CD4-positive, alpha-beta T cell (primary cell): ENCODE results near the gene PLEKHA5. TPM values are rescaled to one million over a fixed set of nuclear protein-coding genes. Genes with fewer than 3 reads are reported as not detected.

Experiments
- ATAC-seq: fragments of 200-7000 bp; cut with Tn5 transposase; one replicate; pipeline ENCODE4 v1.10.0; 2022; ENCODE audit warnings: mild to moderate bottlenecking; ENCODE audit not compliant: poor library complexity
- CTCF ChIA-PET: fragments of 350-600 bp; sonication (Branson Sonifier 250); formaldehyde crosslinking; loops from one replicate; lab custom pipeline; 2021; ENCODE audit warnings: antibody characterized with exemption, inconsistent platforms; lab: Charles Lee
- POLR2A ChIA-PET: fragments of 350-600 bp; sonication (Branson Sonifier 250); formaldehyde crosslinking; loops from one replicate; lab custom pipeline; 2021; ENCODE audit warnings: antibody characterized with exemption, inconsistent platforms; lab: Charles Lee
- DNase-seq, 14 experiments: peaks; one replicate each; pipeline ENCODE4 v3.0.0-alpha.2; 2013 to 2020; ENCODE audit warnings: mixed read lengths in 2 of 14
- H3K27ac ChIP-seq, 2 donors: one replicate each; pipeline versions ENCODE4 v1.5.1 to v1.7.0; 2013; ENCODE audit warnings: low read length in 2 of 2, low read depth in 1 of 2, mild to moderate bottlenecking in 1 of 2
- H3K27me3 ChIP-seq, 2 experiments: 1 replicate in 1 of 2; 2 replicates in 1 of 2; pipeline versions ENCODE4 v1.6.1 to v1.7.0; 2013; ENCODE audit warnings: low read length in 2 of 2, control low read depth in 1 of 2, mild to moderate bottlenecking in 1 of 2, moderate library complexity in 1 of 2; ENCODE audit not compliant: insufficient read depth in 2 of 2, control insufficient read depth in 1 of 2
- H3K36me3 ChIP-seq: one replicate; pipeline ENCODE4 v1.6.1; 2013; ENCODE audit warnings: low read length, control low read depth; ENCODE audit not compliant: insufficient read depth
- H3K4me1 ChIP-seq: one replicate; pipeline ENCODE4 v1.6.1; 2013; ENCODE audit warnings: low read length, control low read depth; ENCODE audit not compliant: insufficient read depth
- H3K4me3 ChIP-seq: one replicate; pipeline ENCODE4 v1.5.1; 2013; ENCODE audit warnings: mild to moderate bottlenecking, low read length, moderate library complexity
- H3K9me3 ChIP-seq, 2 experiments: 1 replicate in 1 of 2; 2 replicates in 1 of 2; pipeline versions ENCODE4 v1.6.1 to v1.7.0; 2013; ENCODE audit warnings: low read length in 2 of 2, mild to moderate bottlenecking in 2 of 2, control low read depth in 1 of 2, moderate library complexity in 1 of 2; ENCODE audit not compliant: control insufficient read depth in 1 of 2, insufficient read depth in 1 of 2
- H3K27ac Mint-ChIP-seq: one replicate; pipeline ENCODE4 v1.8.0; 2020; ENCODE audit warnings: mixed read lengths
- H3K27me3 Mint-ChIP-seq: one replicate; pipeline ENCODE4 v1.8.0; 2021; ENCODE audit warnings: mixed read lengths
- H3K36me3 Mint-ChIP-seq: one replicate; pipeline ENCODE4 v1.8.0; 2021; ENCODE audit warnings: low read depth, mixed read lengths
- H3K4me1 Mint-ChIP-seq: one replicate; pipeline ENCODE4 v1.8.0; 2021; ENCODE audit warnings: low read depth, mixed read lengths
- H3K4me3 Mint-ChIP-seq: one replicate; pipeline ENCODE4 v1.8.0; 2020; ENCODE audit warnings: mild to moderate bottlenecking, mixed read lengths
- H3K9me3 Mint-ChIP-seq: one replicate; pipeline ENCODE4 v1.8.0; 2020; ENCODE audit warnings: mixed read lengths
- CTCF ChIP-seq: fragments of 200-600 bp; IDR thresholded peaks from one replicate; pipeline ENCODE4 v1.8.0; 2022; ENCODE audit warnings: antibody characterized with exemption, mild to moderate bottlenecking
- intact Hi-C, 2 experiments: fragments of 100-400 bp; cut with DNase I in 1 of 2; cut with micrococcal nuclease in 1 of 2; formaldehyde crosslinking; loops; one replicate each; pipeline versions ENCODE4 v1.15.1 to v1.9.0; 2023 to 2025; cut with DNase I, micrococcal nuclease
- total RNA-seq, 174 experiments: library from RNA in 2 of 174; stranded (reverse) in 2 of 174; gene quantifications; one replicate each; pipeline ENCODE4 v1.2.3 and lab custom pipeline; 2021 to 2026

PLEKHA5 gene
- total RNA-seq, 2 experiments from 2014 or later, result 4.5 to 5.4 TPM

- Histone ChIP-seq H3K4me3 (no peak overlapping the region), H3K36me3 (no peaks in the 10 kb centered on the region), H3K4me1 (no peaks in the 10 kb centered on the region), H3K27ac (no peak overlapping the region), H3K27me3 (no peaks in the 10 kb centered on the region), H3K9me3 (no peaks in the 10 kb centered on the region)
- H3K36me3 Mint-ChIP-seq, result peaks cover 2% of the 10 kb centered on the region
- no peaks in the 10 kb centered on the region for H3K27me3 Mint-ChIP-seq
- ChIA-PET POLR2A (no interaction called here), CTCF (no interaction called here)
- TF ChIP-seq CTCF, result no peak
- no peak for ATAC-seq
- H3K4me1 Mint-ChIP-seq, result no peaks in the 10 kb centered on the region
- H3K4me3 Mint-ChIP-seq, result no peak overlapping the region
- no peak overlapping the region for H3K27ac Mint-ChIP-seq
- intact Hi-C loops, result no loop called here
- H3K9me3 Mint-ChIP-seq, result no peaks in the 10 kb centered on the region
- DNase-seq, result no peak
Observed at GRCh38 chr12:19203539-19204506, 74.3 kb downstream of the PLEKHA5 start.

- no peaks in the 10 kb centered on the region for H3K4me1 Mint-ChIP-seq
- ATAC-seq, result no peak
Observed at GRCh38 chr12:19205120-19205519, 75.6 kb downstream of the PLEKHA5 start.

GRCh38 chr12:19206493-19207077, 77.1 kb downstream of the PLEKHA5 start:
- ChIA-PET CTCF (no interaction called here), POLR2A (no interaction called here)
- intact Hi-C loops, result no loop called here
- Mint-ChIP-seq H3K9me3 (peaks cover 7% of the 10 kb centered on the region), H3K4me3 (no peak overlapping the region), H3K4me1 (no peaks in the 10 kb centered on the region), H3K27me3 (no peaks in the 10 kb centered on the region), H3K36me3 (peaks cover 6% of the 10 kb centered on the region), H3K27ac (no peak overlapping the region)
- Histone ChIP-seq H3K9me3 (no peaks in the 10 kb centered on the region), H3K4me3 (no peak overlapping the region), H3K4me1 (no peaks in the 10 kb centered on the region), H3K27me3 (no peaks in the 10 kb centered on the region), H3K36me3 (no peaks in the 10 kb centered on the region), H3K27ac (no peak overlapping the region)
- no peak for ATAC-seq
- no peak for TF ChIP-seq CTCF
- no peak for DNase-seq

More at GRCh38 chr12:19205120-19205519, 75.6 kb downstream of the PLEKHA5 start:
- no peaks in the 10 kb centered on the region for H3K36me3 ChIP-seq
- H3K4me1 ChIP-seq, result no peaks in the 10 kb centered on the region
- TF ChIP-seq CTCF, result no peak
- CTCF ChIA-PET, result no interaction called here
- Mint-ChIP-seq H3K27ac (no peak overlapping the region), H3K36me3 (peaks cover 6% of the 10 kb centered on the region), H3K27me3 (no peaks in the 10 kb centered on the region), H3K9me3 (peaks cover 5% of the 10 kb centered on the region), H3K4me3 (no peak overlapping the region)
- no peak for DNase-seq
- H3K9me3 ChIP-seq, result no peaks in the 10 kb centered on the region
- intact Hi-C loops, result no loop called here
- H3K27ac ChIP-seq, result no peak overlapping the region
- H3K4me3 ChIP-seq, result no peak overlapping the region
- no peaks in the 10 kb centered on the region for H3K27me3 ChIP-seq
- POLR2A ChIA-PET, result no interaction called here
